HG02973 (cell line): ENCODE data around the gene PCBP3.
"Not testable (repeated sequence)": the region's sequence is repeated elsewhere in the genome, so short reads cannot be mapped to it uniquely, and the experiment has no call there.

Experiments used
- ATAC-seq: cut with Tn5 transposase; IDR thresholded peaks from one replicate; pipeline ENCODE4 v1.9.1; 2021; ENCODE audit warnings: moderate library complexity; ENCODE audit not compliant: unreplicated experiment

PCBP3 gene

GRCh38 chr21:45952527-45952926 is 309.0 kb downstream of the PCBP3 start:
- ATAC-seq, result not testable (repeated sequence)

GRCh38 chr21:45952974-45953373 is 309.4 kb downstream of the PCBP3 start:
- ATAC-seq, result no peak

GRCh38 chr21:45954261-45954660 is 310.7 kb downstream of the PCBP3 start:
- no peak for ATAC-seq

GRCh38 chr21:45954921-45955320 is 311.4 kb downstream of the PCBP3 start:
- no peak for ATAC-seq

GRCh38 chr21:45957551-45957950 is 314.0 kb downstream of the PCBP3 start:
- no peak for ATAC-seq

GRCh38 chr21:45957981-45958600 is 314.6 kb downstream of the PCBP3 start:
- no peak for ATAC-seq

GRCh38 chr21:45959182-45959581 is 315.7 kb downstream of the PCBP3 start:
- no peak for ATAC-seq

GRCh38 chr21:45959779-45960390 is 316.4 kb downstream of the PCBP3 start:
- no peak for ATAC-seq

- ATAC-seq, result not testable (repeated sequence)
Measured at GRCh38 chr21:45961408-45961807, 317.9 kb downstream of the PCBP3 start.

- ATAC-seq, result no peak
Measured at GRCh38 chr21:45962531-45963231, 319.2 kb downstream of the PCBP3 start.

- no peak for ATAC-seq
Measured at GRCh38 chr21:45963232-45963570, 319.7 kb downstream of the PCBP3 start.

GRCh38 chr21:45964649-45965048 is 321.1 kb downstream of the PCBP3 start:
- ATAC-seq, result no peak

GRCh38 chr21:45965084-45965809 is 321.7 kb downstream of the PCBP3 start:
- ATAC-seq, result no peak

GRCh38 chr21:45966791-45967394 is 323.4 kb downstream of the PCBP3 start:
- ATAC-seq, result no peak

GRCh38 chr21:45969921-45970673 is 326.6 kb downstream of the PCBP3 start:
- ATAC-seq, result no peak

GRCh38 chr21:45970674-45971615 is 327.4 kb downstream of the PCBP3 start:
- ATAC-seq, result no peak

- no peak for ATAC-seq
Measured at GRCh38 chr21:45971616-45972352, 328.3 kb downstream of the PCBP3 start.

GRCh38 chr21:45972353-45972715 is 328.8 kb downstream of the PCBP3 start:
- no peak for ATAC-seq
